Measurements from ENCODE around the gene C22orf42.
A peak's percentile ranks its signal among the peaks of the same experiment; 100 is the strongest.
"Not testable (repeated sequence)": the region's sequence is repeated elsewhere in the genome, so short reads cannot be mapped to it uniquely, and the experiment has no call there.

C22orf42 gene

GRCh38 chr22:32183625-32184024 lies 24.5 kb upstream of the C22orf42 start:
- no peak for DNase-seq

- no peak for DNase-seq
Observed at GRCh38 chr22:32181043-32181442, 21.9 kb upstream of the C22orf42 start.

GRCh38 chr22:32177221-32177765 lies 18.2 kb upstream of the C22orf42 start:
- no peak for DNase-seq

- DNase-seq, result no peak
Observed at GRCh38 chr22:32175683-32176644, 16.9 kb upstream of the C22orf42 start.

- DNase-seq, result no peak
Observed at GRCh38 chr22:32175115-32175514, 16.0 kb upstream of the C22orf42 start.

- no peak for DNase-seq
Observed at GRCh38 chr22:32165681-32166080, 6.6 kb upstream of the C22orf42 start.

- DNase-seq, result no peak
Observed at GRCh38 chr22:32164075-32164860, 5.2 kb upstream of the C22orf42 start.

- not testable (repeated sequence) for DNase-seq
Observed at GRCh38 chr22:32160411-32160810, 1.3 kb upstream of the C22orf42 start.

GRCh38 chr22:32157632-32158031 lies 1.5 kb downstream of the C22orf42 start:
- not testable (repeated sequence) for DNase-seq

- DNase-seq, result not testable (repeated sequence)
Observed at GRCh38 chr22:32154727-32155126, 4.4 kb downstream of the C22orf42 start.

GRCh38 chr22:32151641-32152040 lies 7.5 kb downstream of the C22orf42 start:
- DNase-seq, result not testable (repeated sequence)

GRCh38 chr22:32150647-32151046 lies 8.5 kb downstream of the C22orf42 start:
- DNase-seq, result not testable (repeated sequence)

- DNase-seq, result not testable (repeated sequence)
Observed at GRCh38 chr22:32148372-32148771, 10.7 kb downstream of the C22orf42 start.

- not testable (repeated sequence) for DNase-seq
Observed at GRCh38 chr22:32147128-32147527, 12.0 kb downstream of the C22orf42 start.

- DNase-seq, result no peak
Observed at GRCh38 chr22:32144496-32145274, 14.4 kb downstream of the C22orf42 start.

- no peak for DNase-seq
Observed at GRCh38 chr22:32142600-32142999, 16.5 kb downstream of the C22orf42 start.

- DNase-seq, result not testable (repeated sequence)
Observed at GRCh38 chr22:32140688-32141087, 18.4 kb downstream of the C22orf42 start.

GRCh38 chr22:32138576-32138975 lies 20.5 kb downstream of the C22orf42 start:
- not testable (repeated sequence) for DNase-seq

- not testable (repeated sequence) for DNase-seq
Observed at GRCh38 chr22:32137731-32138324, 21.3 kb downstream of the C22orf42 start.

GRCh38 chr22:32136881-32137280 lies 22.2 kb downstream of the C22orf42 start:
- not testable (repeated sequence) for DNase-seq

GRCh38 chr22:32135958-32136357 lies 23.1 kb downstream of the C22orf42 start:
- peak; percentile 52 for DNase-seq

- DNase-seq, result not testable (repeated sequence)
Observed at GRCh38 chr22:32134796-32135195, 24.3 kb downstream of the C22orf42 start.

Measured in fibroblast of skin of back (primary cell).